ENCODE results near the gene SELENON.

DNA sequence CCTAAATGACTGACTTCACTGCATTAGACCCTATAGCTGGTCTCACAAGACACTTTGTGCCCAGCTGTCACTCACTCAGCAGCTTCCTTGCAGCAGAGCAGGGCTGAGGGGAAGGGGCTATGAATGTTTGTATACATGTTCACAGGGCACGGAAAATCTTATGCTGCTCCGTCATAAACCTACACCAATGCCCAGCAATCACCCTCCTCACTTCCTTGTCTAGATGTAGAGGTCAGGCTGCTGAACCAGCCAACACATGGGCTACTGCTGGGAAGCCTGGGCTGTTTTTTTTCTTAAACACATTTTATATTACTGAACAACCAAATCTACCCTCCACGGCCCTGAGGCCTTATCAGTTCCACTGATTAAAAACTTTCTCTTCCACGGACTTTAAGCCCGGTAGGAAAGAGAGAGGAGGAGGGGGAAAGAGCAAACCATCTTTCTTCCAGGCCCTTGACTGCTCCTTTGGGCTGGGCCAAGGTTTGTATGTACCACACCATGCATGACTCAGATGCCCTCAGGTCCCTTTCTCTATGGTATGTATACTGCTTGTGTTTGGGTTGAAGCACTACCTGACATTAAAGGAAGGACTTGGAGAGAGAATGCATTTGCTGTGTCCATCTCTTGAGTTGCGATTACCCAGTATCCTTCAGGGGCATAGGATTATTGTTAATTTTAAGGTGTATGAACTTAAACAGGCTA lies 32.5 kb downstream of the SELENON start:
- no peak for TF ChIP-seq RAD21 (IDR thresholded peaks at IDR 0.05; ENCODE audit: low read depth)
- TF ChIP-seq CEBPB (IDR thresholded peaks at IDR 0.05), result no peak
- TF ChIP-seq EP300 (IDR thresholded peaks at IDR 0.05; ENCODE audit: borderline replicate concordance), result no peak
- no peak for TF ChIP-seq USF1 (IDR thresholded peaks at IDR 0.05)
- TF ChIP-seq YY1 (IDR thresholded peaks at IDR 0.05; ENCODE audit: low read depth), result no peak
- no peak for TF ChIP-seq REST (IDR thresholded peaks at IDR 0.05; ENCODE audit: low read depth)
- no peak for TF ChIP-seq EGR1 (IDR thresholded peaks at IDR 0.05)
- TF ChIP-seq CREB1 (IDR thresholded peaks at IDR 0.05; ENCODE audit: low read depth), result no peak
- TF ChIP-seq TAF1 (IDR thresholded peaks at IDR 0.05; ENCODE audit: low read depth), result no peak
